ENCODE data around the gene ECM2.

Gene ECM2

GRCh38 chr9:92527832-92528521 lies 7.8 kb downstream of the ECM2 start:
- DNase-seq (ENCODE audit: low spot score) = no peak

DNA sequence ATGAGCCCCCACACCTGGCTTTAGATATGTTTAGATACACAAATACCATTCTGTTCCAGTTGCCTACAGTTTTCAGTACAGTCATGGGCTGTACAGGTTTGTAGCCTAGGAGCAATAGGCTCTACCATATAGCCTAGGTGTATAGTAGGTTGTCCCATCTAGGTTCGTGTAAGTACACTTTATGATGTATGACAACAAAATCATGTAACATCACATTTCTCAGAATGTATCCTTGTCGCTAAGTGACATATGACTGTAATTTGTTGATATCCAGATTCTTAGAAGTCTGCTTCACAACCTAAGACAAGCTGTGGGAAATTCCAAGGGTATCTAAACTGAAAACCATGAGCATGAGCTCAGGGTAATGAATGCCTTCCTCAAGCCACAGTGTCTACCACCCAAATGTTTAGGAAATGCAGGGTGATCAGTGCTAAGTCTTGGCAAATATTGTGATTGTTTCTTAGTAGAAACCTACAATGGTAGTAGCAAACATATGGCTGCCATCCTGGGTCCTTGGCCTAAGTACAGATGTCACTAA lies 8.4 kb downstream of the ECM2 start:
- DNase-seq (ENCODE audit: low spot score) = no peak

GRCh38 chr9:92525306-92525705 lies 10.5 kb downstream of the ECM2 start:
- DNase-seq (ENCODE audit: low spot score) = no peak

DNA sequence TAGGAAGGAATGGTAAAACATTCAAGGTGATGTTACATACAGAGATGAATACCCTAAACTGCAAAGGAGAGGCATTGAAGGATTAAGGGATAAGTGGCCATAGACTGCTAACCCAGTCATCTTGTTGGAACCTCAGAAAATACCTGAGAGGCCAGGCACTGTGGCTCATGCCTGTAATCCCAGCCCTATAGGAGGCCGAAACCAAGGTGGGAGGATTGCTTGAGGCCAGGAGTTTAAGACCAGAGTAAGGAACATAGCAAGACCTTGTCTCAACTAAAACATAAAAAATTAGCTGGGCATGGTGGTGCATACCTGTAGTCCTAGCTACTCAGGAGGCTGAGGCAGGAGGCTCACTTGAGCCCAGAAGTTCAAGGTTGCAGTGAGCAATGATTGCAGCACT lies 10.9 kb downstream of the ECM2 start:
- DNase-seq (ENCODE audit: low spot score) = no peak

GRCh38 chr9:92522983-92523970 lies 12.5 kb downstream of the ECM2 start:
- no peak for DNase-seq (ENCODE audit: low spot score)

DNA sequence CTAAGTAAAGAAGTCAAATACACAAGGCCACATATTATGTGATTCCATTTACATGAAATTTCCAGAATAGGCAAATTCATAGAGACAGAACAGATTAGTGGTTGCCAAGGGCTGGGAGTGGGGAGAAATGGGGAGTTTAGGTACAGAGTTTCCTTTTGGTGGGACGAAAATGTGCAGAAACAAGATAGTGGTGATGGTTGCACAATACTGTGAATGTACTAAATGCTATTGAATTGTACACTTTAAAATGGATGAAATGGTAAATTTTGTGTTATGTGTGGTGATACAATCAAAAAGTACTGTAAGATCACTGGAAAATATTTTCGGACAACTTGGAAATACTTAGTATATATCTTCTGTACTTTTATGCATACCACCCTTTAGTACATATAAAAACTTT lies 15.0 kb downstream of the ECM2 start:
- DNase-seq (ENCODE audit: low spot score) = no peak

- no peak for DNase-seq (ENCODE audit: low spot score)
These were observed 17.6 kb downstream of the ECM2 start for GRCh38 chr9:92518199-92518598.

DNA sequence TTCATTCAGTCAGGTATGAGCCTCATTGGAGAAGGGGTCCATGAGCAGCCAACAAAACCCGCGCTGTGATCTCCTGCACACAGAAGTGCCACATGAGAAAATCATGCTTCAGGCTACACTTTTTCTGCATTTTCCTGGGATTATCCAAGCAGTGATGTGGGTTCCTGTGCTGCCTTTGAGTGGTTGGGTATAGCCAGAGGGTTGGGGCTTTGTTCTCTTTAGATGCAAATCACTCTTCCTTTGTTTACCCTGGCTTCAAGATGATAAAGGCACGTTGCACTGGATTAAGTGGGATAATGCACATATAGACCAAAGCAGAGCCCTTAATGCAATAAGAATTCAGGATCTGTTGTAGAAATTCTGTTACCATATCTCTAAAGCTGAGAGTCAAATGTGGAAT lies 18.7 kb downstream of the ECM2 start:
- no peak for DNase-seq (ENCODE audit: low spot score)

DNA sequence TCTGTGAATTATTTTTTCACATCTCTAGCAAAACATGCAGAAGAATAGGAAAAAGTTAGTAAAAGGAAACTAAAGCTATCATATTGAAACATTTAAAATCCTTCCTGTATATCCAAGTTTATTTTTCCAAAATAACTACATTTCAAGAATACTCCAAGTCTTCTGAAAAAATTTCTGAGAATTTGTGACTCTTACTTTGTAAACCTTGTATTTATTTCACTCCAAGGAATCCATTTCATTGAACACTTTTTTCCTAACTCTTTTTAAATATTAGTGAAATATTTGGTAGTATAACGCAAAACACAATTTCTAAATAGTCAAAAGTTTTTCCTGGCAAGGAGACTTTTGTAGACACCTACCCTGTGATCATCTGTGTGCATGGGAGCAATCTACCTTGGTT lies 19.3 kb downstream of the ECM2 start:
- no peak for DNase-seq (ENCODE audit: low spot score)

DNA sequence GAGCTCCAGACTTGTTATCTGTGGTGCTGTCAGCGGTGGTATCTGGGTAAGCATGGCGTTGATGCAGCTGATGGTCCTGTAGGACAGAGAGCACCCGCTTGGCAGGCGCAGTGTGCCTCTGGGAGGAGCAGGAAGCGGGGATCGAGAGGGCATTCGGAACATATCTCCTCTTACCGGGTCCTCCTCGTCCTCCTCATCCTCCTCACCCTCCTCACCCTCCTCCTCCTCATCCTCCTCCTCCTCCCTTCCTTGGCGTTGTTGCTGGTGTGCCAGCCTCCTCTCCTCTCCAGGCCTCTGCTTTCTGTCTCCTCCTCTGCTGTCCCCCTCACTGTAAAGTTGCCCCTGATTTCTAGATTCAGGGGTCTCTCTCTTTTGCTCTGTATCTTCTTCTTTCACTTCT lies 21.2 kb downstream of the ECM2 start:
- DNase-seq (ENCODE audit: low spot score) = no peak

DNA sequence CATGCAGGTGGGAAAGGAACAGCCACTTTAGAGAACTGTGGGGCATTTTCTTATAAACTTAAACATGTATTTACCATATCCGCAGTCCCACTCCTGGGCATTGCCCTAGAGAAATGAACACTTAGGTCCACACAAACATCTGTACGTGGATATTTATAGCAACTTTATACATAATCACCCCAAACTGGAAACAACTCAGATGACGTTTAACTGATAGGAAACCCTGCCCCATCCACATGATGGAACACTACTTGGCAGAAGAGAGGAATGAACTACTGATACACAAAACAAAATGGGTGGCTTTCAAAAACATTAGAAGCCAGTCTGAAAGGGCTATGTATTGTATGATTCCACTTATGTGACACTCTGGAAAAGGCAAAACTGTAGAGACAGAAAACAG lies 22.4 kb downstream of the ECM2 start:
- DNase-seq (ENCODE audit: low spot score) = no peak

GRCh38 chr9:92512622-92513021 lies 23.2 kb downstream of the ECM2 start:
- DNase-seq (ENCODE audit: low spot score) = no peak

DNA sequence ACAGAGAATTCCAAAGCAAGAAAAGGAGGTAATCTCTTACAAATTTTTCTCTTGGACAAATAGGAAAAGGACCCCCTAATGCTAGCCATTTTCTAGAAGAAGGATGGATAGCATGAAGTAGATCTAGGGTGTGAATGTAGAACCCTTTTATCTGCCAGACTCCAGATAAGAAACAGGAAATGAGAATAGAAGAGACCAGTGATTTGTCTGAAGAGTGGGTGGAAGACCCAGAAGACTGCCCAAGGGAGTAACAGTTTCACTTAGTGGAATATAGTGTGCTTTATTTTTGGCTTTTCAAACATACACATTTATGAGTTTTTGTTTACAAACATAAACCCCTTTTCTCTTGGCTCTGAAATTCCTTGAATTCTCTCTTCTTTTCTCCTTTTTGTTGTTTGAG lies 25.0 kb downstream of the ECM2 start:
- no peak for DNase-seq (ENCODE audit: low spot score)

DNA sequence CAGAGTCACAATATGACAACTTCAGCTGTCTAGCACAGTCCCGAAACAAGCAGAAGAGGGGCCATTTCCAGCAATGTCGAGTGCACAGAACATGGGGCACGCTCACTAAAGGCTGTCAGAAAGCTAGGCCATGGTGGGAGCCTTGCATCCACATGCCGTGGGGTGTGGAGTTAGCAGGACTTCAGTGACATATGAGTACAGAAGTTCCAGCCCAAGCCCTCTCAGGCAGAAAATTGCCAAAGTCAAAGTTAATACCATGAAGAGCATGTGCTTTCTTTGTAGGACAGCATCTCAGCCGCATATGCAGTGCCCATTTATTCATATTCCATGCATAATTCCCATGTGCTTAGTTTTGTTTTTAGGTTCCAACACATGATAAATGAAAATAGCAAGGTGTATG lies 26.7 kb downstream of the ECM2 start:
- no peak for DNase-seq (ENCODE audit: low spot score)

DNA sequence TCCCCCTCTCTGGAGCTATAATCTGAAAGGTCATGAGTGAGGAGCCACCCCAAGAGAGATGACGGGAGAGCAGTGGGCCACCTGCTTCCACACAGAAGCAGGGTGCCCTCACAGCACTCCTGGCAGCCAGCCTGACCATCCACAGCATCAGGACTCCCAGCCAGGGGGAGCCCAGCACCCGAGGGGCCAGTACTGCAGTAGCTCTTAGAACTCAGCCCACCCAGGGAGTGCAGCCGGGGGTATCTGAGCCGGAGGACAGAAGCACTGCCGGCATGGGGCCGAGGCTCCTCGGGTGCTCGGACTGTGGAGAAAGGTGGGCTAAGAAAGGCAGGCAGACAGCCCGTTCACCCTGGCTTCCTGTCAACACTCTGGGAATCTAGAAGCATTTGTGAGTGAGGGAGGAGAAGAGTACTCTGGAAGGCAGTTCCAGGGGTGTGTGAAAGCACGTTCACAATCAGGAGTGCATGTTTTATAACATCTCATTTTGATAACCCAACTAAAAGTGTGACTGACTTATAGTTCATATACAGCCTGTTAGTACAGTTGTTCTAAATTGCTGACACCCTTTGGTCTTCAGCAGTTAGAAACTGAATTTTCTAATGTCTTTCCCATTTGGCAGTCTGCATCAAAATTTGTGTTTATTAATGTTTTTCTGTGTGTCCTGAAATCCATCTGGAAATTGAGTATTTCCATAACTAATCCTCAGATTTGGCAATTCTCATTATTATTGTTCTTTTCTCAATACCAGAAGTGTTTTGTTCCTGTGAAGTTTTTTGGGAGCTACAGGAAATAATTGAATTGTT lies 27.6 kb downstream of the ECM2 start:
- no peak for DNase-seq (ENCODE audit: low spot score)

DNA sequence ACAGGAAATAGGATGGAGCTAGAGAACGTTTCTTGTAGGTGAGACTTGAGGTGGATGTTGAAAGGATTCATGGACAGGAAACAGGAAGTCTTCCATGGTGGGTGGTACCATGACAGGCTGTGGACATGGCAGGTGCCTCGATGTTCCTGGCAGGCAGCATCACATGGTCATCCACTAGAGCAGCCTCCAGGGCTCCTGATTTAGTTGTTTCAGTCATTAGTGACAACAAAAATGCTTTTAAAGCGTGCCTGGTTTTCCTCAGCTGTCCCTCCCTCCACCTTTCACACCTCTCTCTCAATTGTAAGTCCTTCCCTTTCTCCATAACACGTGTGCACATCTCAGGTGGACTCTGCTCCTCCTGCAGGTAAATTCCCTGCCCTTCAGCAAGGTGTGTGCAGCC lies 28.3 kb downstream of the ECM2 start:
- DNase-seq (ENCODE audit: low spot score) = no peak

DNA sequence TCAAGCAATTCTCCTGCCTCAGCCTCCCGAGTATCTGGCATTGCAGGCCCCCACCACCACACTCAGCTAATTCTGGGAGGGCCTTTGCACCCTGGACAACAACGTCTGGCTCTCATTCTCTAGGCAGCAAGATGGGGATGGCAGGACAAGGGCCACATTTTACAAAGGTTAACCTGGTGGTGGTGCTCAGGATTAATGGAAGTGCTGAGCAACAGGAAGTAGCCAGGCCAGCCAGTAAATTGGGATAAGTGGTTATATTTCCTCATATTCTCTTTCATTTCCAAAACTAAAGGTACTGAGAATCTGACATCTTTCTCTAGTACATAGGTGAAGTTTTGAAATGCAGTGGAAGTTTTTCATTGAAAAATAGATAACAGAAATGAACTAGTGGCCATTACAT lies 28.8 kb downstream of the ECM2 start:
- DNase-seq (ENCODE audit: low spot score) = no peak

- peak; percentile 76 for DNase-seq (ENCODE audit: low spot score)
These were observed 29.5 kb downstream of the ECM2 start for GRCh38 chr9:92506184-92506857.

GRCh38 chr9:92504881-92505280 lies 30.9 kb downstream of the ECM2 start:
- DNase-seq (ENCODE audit: low spot score) = no peak

- DNase-seq (ENCODE audit: low spot score) = no peak
These were observed 32.6 kb downstream of the ECM2 start for GRCh38 chr9:92503156-92503555.

DNA sequence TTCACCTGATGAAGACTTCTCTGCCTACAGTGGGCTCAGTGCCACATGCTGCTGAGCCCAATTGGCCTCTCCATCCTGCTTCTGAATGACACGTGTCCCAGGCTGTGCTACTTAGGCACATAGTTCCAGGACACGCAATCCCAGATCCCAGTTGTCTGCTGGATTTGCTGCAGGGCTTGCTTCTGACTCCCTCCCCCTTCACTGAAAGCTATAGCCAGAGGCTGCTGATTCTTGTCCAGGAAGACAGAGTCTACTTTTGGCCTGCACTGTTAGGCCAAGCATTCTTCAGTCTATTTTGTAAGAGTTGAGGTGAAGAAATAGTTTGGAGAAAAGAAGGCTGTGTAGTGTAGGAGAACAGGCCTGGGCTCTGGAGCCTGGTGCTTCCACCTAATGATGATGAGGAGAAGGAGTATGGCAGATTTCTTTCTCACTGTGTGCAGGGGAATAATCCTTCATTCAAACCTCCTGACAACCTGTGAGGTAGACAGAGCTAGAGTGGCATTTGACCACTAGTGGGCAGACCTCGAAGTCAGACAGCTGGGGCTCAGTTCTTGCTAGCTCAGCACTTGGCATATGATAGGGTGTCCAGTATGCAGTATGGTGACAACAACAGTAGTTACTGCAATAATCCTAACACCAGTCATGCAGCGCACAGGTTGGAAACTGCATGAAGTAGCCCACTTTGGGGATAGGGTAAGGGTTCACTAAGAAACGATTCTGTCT lies 34.0 kb downstream of the ECM2 start:
- peak; percentile 49 for DNase-seq (ENCODE audit: low spot score)

Data from AG08396 (cell line).